RPMI8226 (cell line): ENCODE results near the gene MET.

Experiments used
- DNase-seq: peaks from one replicate; pipeline ENCODE4 v3.0.0-alpha.2; 2015

MET gene

GRCh38 chr7:116786791-116787443 is 114.9 kb downstream of the MET start:
- peak; percentile 78 for DNase-seq

GRCh38 chr7:116787881-116788280 is 115.9 kb downstream of the MET start:
- no peak for DNase-seq

GRCh38 chr7:116788572-116789197 is 116.7 kb downstream of the MET start:
- no peak for DNase-seq

GRCh38 chr7:116790025-116790424 is 118.0 kb downstream of the MET start:
- DNase-seq: no peak

- no peak for DNase-seq
Measured at GRCh38 chr7:116792813-116793212, 120.8 kb downstream of the MET start.

- no peak for DNase-seq
Measured at GRCh38 chr7:116793795-116794340, 121.9 kb downstream of the MET start.

- no peak for DNase-seq
Measured at GRCh38 chr7:116796471-116796870, 124.5 kb downstream of the MET start.

GRCh38 chr7:116797612-116798011 is 125.6 kb downstream of the MET start:
- no peak for DNase-seq

- DNase-seq: no peak
Measured at GRCh38 chr7:116798232-116798631, 126.2 kb downstream of the MET start.

GRCh38 chr7:116799916-116800315 is 127.9 kb downstream of the MET start:
- DNase-seq: no peak

GRCh38 chr7:116800594-116800993 is 128.6 kb downstream of the MET start:
- DNase-seq: no peak

GRCh38 chr7:116801092-116801710 is 129.2 kb downstream of the MET start:
- no peak for DNase-seq

GRCh38 chr7:116802144-116802745 is 130.2 kb downstream of the MET start:
- DNase-seq: no peak

- DNase-seq: peak; percentile 64
Measured at GRCh38 chr7:116802746-116803152, 130.8 kb downstream of the MET start.

GRCh38 chr7:116804471-116804870 is 132.5 kb downstream of the MET start:
- no peak for DNase-seq

GRCh38 chr7:116805100-116805544 is 133.1 kb downstream of the MET start:
- no peak for DNase-seq

GRCh38 chr7:116806046-116806944 is 134.3 kb downstream of the MET start:
- no peak for DNase-seq

- DNase-seq: no peak
Measured at GRCh38 chr7:116807011-116807560, 135.1 kb downstream of the MET start.

GRCh38 chr7:116809636-116810266 is 137.8 kb downstream of the MET start:
- DNase-seq: peak; percentile 74

GRCh38 chr7:116810267-116811116 is 138.5 kb downstream of the MET start:
- no peak for DNase-seq

GRCh38 chr7:116811768-116812167 is 139.8 kb downstream of the MET start:
- no peak for DNase-seq
